H1 (cell line): ENCODE data around the gene MEF2B. TPM values are rescaled to one million over a fixed set of nuclear protein-coding genes. Genes with fewer than 3 reads are reported as not detected.

ENCODE experiments used
- CTCF ChIA-PET: fragments of 300-600 bp; sonication (Branson Sonifier 250); formaldehyde crosslinking; loops from one replicate; lab custom pipeline; 2021; ENCODE audit not compliant: partially characterized antibody; lab: Charles Lee
- POLR2A ChIA-PET: fragments of 300-600 bp; sonication (Branson Sonifier 250); formaldehyde crosslinking; loops from one replicate; lab custom pipeline; 2021; ENCODE audit warnings: inconsistent platforms; ENCODE audit not compliant: partially characterized antibody; lab: Charles Lee
- DNase-seq, 2 experiments: peaks; one replicate each; pipeline versions ENCODE4 v3.0.0 to v3.0.0-alpha.2; 2010 to 2022; ENCODE audit warnings: low spot score in 2 of 2, low read depth in 1 of 2, mixed read lengths in 1 of 2
- FAIRE-seq: peaks from 2 replicates; lab custom pipeline; 2011; peaks lifted over from hg19 to GRCh38; lab: Jason Lieb, UNC
- H2AFZ ChIP-seq: 2 replicates; pipeline ENCODE4 v1.8.1; 2012; ENCODE audit warnings: low read length, inconsistent platforms
- H2AK5ac ChIP-seq: 2 replicates; pipeline ENCODE4 v1.6.1; 2013; ENCODE audit warnings: low read depth, low read length
- H2BK120ac ChIP-seq: replicated peaks from 2 replicates; pipeline ENCODE3; 2013; ENCODE audit warnings: low read depth, low read length, inconsistent platforms
- H2BK12ac ChIP-seq: 2 replicates; pipeline ENCODE4 v1.6.1; 2013; ENCODE audit warnings: low read depth, low read length
- H2BK15ac ChIP-seq: 2 replicates; pipeline ENCODE4 v1.6.1; 2013; ENCODE audit warnings: low read length
- H2BK20ac ChIP-seq: 2 replicates; pipeline ENCODE4 v1.6.1; 2013; ENCODE audit warnings: low read length
- H2BK5ac ChIP-seq: 2 replicates; pipeline ENCODE4 v1.6.1; 2013; ENCODE audit warnings: low read depth, low read length
- H3K14ac ChIP-seq: 2 replicates; pipeline ENCODE4 v1.6.1; 2013; ENCODE audit warnings: inconsistent platforms; ENCODE audit not compliant: insufficient read length
- H3K18ac ChIP-seq: 2 replicates; pipeline ENCODE4 v1.6.1; 2013; ENCODE audit warnings: low read length; ENCODE audit errors: extremely low read depth
- H3K23ac ChIP-seq: 2 replicates; pipeline ENCODE4 v1.6.1; 2013; ENCODE audit warnings: inconsistent platforms; ENCODE audit not compliant: insufficient read length
- H3K23me2 ChIP-seq: 2 replicates; pipeline ENCODE4 v1.6.1; 2013; ENCODE audit warnings: low read depth, low read length
- H3K27ac ChIP-seq: 2 replicates; pipeline ENCODE4 v1.6.1; 2011; ENCODE audit warnings: low read depth, low read length, inconsistent platforms
- H3K27me3 ChIP-seq, 4 experiments: replicated peaks in 1 of 4; 1 replicate in 1 of 4; 2 replicates in 3 of 4; pipeline versions ENCODE4 v1.6.1 to v1.8.1; 2011 to 2013; ENCODE audit warnings: low read length in 3 of 4, mild to moderate bottlenecking in 3 of 4, inconsistent platforms in 2 of 4, mixed read lengths in 2 of 4, moderate library complexity in 1 of 4; ENCODE audit not compliant: control insufficient read depth in 3 of 4, insufficient read depth in 3 of 4; ENCODE audit errors: extremely low read depth in 1 of 4
- H3K36me3 ChIP-seq, 4 experiments: 2 replicates each; pipeline versions ENCODE4 v1.6.1 to v1.8.1; 2011 to 2013; ENCODE audit warnings: mild to moderate bottlenecking in 4 of 4, low read length in 3 of 4, moderate library complexity in 2 of 4, control low read depth in 1 of 4, inconsistent platforms in 1 of 4; ENCODE audit not compliant: insufficient read depth in 4 of 4, control insufficient read depth in 2 of 4
- H3K4ac ChIP-seq: replicated peaks from 2 replicates; pipeline ENCODE3; 2013; ENCODE audit warnings: low read length, low read depth, mixed read lengths, inconsistent platforms; ENCODE audit not compliant: insufficient read length
- H3K4me1 ChIP-seq, 4 experiments: replicated peaks in 1 of 4; 1 replicate in 1 of 4; 2 replicates in 3 of 4; pipeline versions ENCODE4 v1.6.1 to v1.8.1; 2011 to 2013; ENCODE audit warnings: low read length in 3 of 4, inconsistent platforms in 2 of 4, mixed read lengths in 1 of 4; ENCODE audit not compliant: insufficient read depth in 4 of 4, control insufficient read depth in 3 of 4
- H3K4me2 ChIP-seq, 2 experiments: 2 replicates each; pipeline versions ENCODE4 v1.6.1 to v1.8.1; 2011 to 2013; ENCODE audit warnings: low read depth in 2 of 2, low read length in 2 of 2, control low read depth in 1 of 2, inconsistent platforms in 1 of 2, mild to moderate bottlenecking in 1 of 2; ENCODE audit not compliant: insufficient read depth in 1 of 2
- H3K4me3 ChIP-seq, 4 experiments: fragments of 200-600, 300-600 bp in 1 of 4; sonication (generic), shearing (Covaris generic), sonication (Bioruptor Twin) in 1 of 4; 2 replicates each; pipeline versions ENCODE4 v1.5.1 to v1.8.1; 2011 to 2016; ENCODE audit warnings: low read length in 4 of 4, low read depth in 3 of 4, control low read depth in 2 of 4, inconsistent platforms in 2 of 4, mild to moderate bottlenecking in 2 of 4, mixed read lengths in 1 of 4, moderate library complexity in 1 of 4; ENCODE audit not compliant: insufficient read depth in 2 of 4; ENCODE audit errors: extremely low read depth in 1 of 4
- H3K56ac ChIP-seq: replicated peaks from 2 replicates; pipeline ENCODE3; 2013; ENCODE audit warnings: low read depth, mild to moderate bottlenecking, mixed read lengths, low read length, inconsistent platforms; ENCODE audit not compliant: insufficient read length
- H3K79me1 ChIP-seq: 2 replicates; pipeline ENCODE4 v1.6.1; 2013; ENCODE audit warnings: low read depth, low read length, control low read depth
- H3K79me2 ChIP-seq, 2 experiments: 2 replicates each; pipeline versions ENCODE4 v1.6.1 to v1.8.1; 2012 to 2013; ENCODE audit warnings: low read length in 2 of 2, mild to moderate bottlenecking in 2 of 2, inconsistent platforms in 1 of 2; ENCODE audit not compliant: insufficient read depth in 2 of 2, control insufficient read depth in 1 of 2
- H3K9ac ChIP-seq, 4 experiments: replicated peaks in 1 of 4; 1 replicate in 1 of 4; 2 replicates in 3 of 4; pipeline versions ENCODE4 v1.6.1 to v1.8.1; 2011 to 2013; ENCODE audit warnings: low read depth in 3 of 4, low read length in 3 of 4, control low read depth in 2 of 4, mild to moderate bottlenecking in 2 of 4, moderate library complexity in 2 of 4, inconsistent platforms in 1 of 4; ENCODE audit errors: extremely low read depth in 1 of 4
- H3K9me3 ChIP-seq, 2 experiments: 2 replicates each; pipeline versions ENCODE4 v1.6.1 to v1.8.1; 2012 to 2013; ENCODE audit warnings: mild to moderate bottlenecking in 2 of 2, moderate library complexity in 2 of 2, control low read depth in 1 of 2, inconsistent platforms in 1 of 2, low read depth in 1 of 2, low read length in 1 of 2, mixed read lengths in 1 of 2; ENCODE audit not compliant: insufficient read depth in 2 of 2
- H4K20me1 ChIP-seq, 2 experiments: replicated peaks in 1 of 2; 2 replicates each; pipeline versions ENCODE3 to v1.8.1; 2011 to 2013; ENCODE audit warnings: inconsistent platforms in 2 of 2, low read length in 2 of 2, mild to moderate bottlenecking in 1 of 2; ENCODE audit not compliant: insufficient read depth in 2 of 2, control insufficient read depth in 1 of 2
- H4K5ac ChIP-seq: 2 replicates; pipeline ENCODE4 v1.6.1; 2013; ENCODE audit warnings: low read length, low read depth, mixed read lengths, inconsistent platforms; ENCODE audit not compliant: insufficient read length
- H4K8ac ChIP-seq: 2 replicates; pipeline ENCODE4 v1.8.0; 2013; ENCODE audit warnings: mild to moderate bottlenecking, moderate library complexity, low read length, inconsistent platforms; ENCODE audit not compliant: insufficient read depth; ENCODE audit errors: extremely low read depth
- H4K91ac ChIP-seq: replicated peaks from 2 replicates; pipeline ENCODE3; 2013; ENCODE audit warnings: low read length, mixed read lengths, inconsistent platforms; ENCODE audit not compliant: insufficient read length
- CBX5 ChIP-seq: fragments of 300-800, 300-1000 bp; sonication (generic); IDR thresholded peaks from 2 replicates; pipeline ENCODE4 v1.7.1; 2016; ENCODE audit warnings: antibody characterized with exemption, low read length, low read depth
- CREB1 ChIP-seq: IDR thresholded peaks from 2 replicates; pipeline ENCODE4 v1.6.1; 2012; ENCODE audit warnings: inconsistent platforms
- HDAC6 ChIP-seq: IDR thresholded peaks from one replicate; pipeline ENCODE4 v1.7.1; 2012; ENCODE audit warnings: low read depth, mild to moderate bottlenecking, inconsistent platforms, low read length, moderate library complexity
- MAX ChIP-seq: IDR thresholded peaks from 2 replicates; pipeline ENCODE4 v1.6.1; 2012; ENCODE audit warnings: inconsistent platforms
- NANOG ChIP-seq: IDR thresholded peaks from 2 replicates; pipeline ENCODE4 v1.6.1; 2011; ENCODE audit warnings: low read length, low read depth, mild to moderate bottlenecking, inconsistent platforms; ENCODE audit not compliant: insufficient read depth, poor library complexity, severe bottlenecking
- POLR2AphosphoS5 ChIP-seq: IDR thresholded peaks from 2 replicates; pipeline ENCODE4 v1.6.1; 2011; ENCODE audit warnings: low read depth, low read length
- SUZ12 ChIP-seq: fragments of 200-600 bp; sonication (generic); IDR thresholded peaks from 2 replicates; pipeline ENCODE4 v1.6.1; 2012; ENCODE audit warnings: mild to moderate bottlenecking, inconsistent platforms, low read length, moderate library complexity, mixed read lengths
- WGBS, 2 experiments: shearing (Covaris generic) in 1 of 2; methylation state at CpG; one replicate each; pipeline versions ENCODE4 v1.1.6 to v1.1.7; 2013 to 2015; ENCODE audit warnings: low lambda C conversion rate in 2 of 2, mixed read lengths in 2 of 2, inconsistent platforms in 1 of 2, low coverage in 1 of 2, missing lambda C conversion rate in 1 of 2; ENCODE audit not compliant: insufficient replicate concordance in 2 of 2, insufficient coverage in 1 of 2, insufficient read length in 1 of 2; ENCODE audit errors: extremely low coverage in 1 of 2, missing lambda C conversion rate in 1 of 2; 5-methylcytosine and 5-hydroxymethylcytosine counted together
- polyA plus RNA-seq, 7 experiments: library from polyadenylated mRNA; depleted of rRNA in 3 of 7; stranded (reverse) in 5 of 7; unstranded in 2 of 7; fragments of >200 nt in 5 of 7; fragments of 200-250 nt in 2 of 7; gene quantifications; 1 replicate in 5 of 7; 2 replicates in 1 of 7; 4 replicates in 1 of 7; pipeline versions ENCODE4 v1.2.1 to v1.2.3, GENCODE V29; 2011 to 2013; ENCODE audit warnings: missing spikeins in 2 of 7, mixed read lengths in 2 of 7
- total RNA-seq: library from RNA; stranded (reverse); fragmentation: NEBNext Ultra II Directional; extraction: Animal tissue kit (Norgen Biotek cat#: 25700); gene quantifications from 2 replicates; pipeline ENCODE4 v1.2.1, GENCODE V29; 2021
- TF ChIP-seq, protein P1 (sequence below): IDR thresholded peaks from 2 replicates; pipeline ENCODE4 v1.6.1; 2012; ENCODE audit warnings: inconsistent platforms
- TF ChIP-seq, protein P2 (sequence below): IDR thresholded peaks from 2 replicates; pipeline ENCODE4 v1.6.1; 2012; ENCODE audit warnings: low read length, inconsistent platforms
- TF ChIP-seq, protein P3 (sequence below): IDR thresholded peaks from 2 replicates; pipeline ENCODE4 v1.6.1; 2011; ENCODE audit warnings: low read length, improper control_type of control experiment

The MEF2B gene
- total and polyA plus RNA-seq, 2 of the 8 experiments (the other 6 are each of a cell fraction or from before 2014, with no cell fraction given) = 2.8 to 3.7 TPM

GRCh38 chr19:19206938-19207337, 36.9 kb upstream of the MEF2B start:
- WGBS, 2 experiments = 68% methylated on average over 5 of the region's 5 CpGs; no CpG with 5 or more reads in 1 of the 2 experiments
- Histone ChIP-seq H2AK5ac (0 out of 2 replicates have a peak overlapping the region, but pooled peaks have one; percentile 13), H3K4ac (no peak overlapping the region), H3K4me1 (peaks cover 0 to 6% (median 2%) of the 10 kb centered on the region in 4 experiments; a peak in 3 of 7 replicates), H2BK120ac (no peak overlapping the region), H3K56ac (no peak overlapping the region), H4K91ac (no peak overlapping the region), H3K27ac (no peak overlapping the region), H2BK20ac (no peak overlapping the region), H3K4me2 (no peak overlapping the region), H3K18ac (no peak overlapping the region), H2AFZ (no peak overlapping the region), H4K8ac (no peak overlapping the region; the same call in 1 of the 2 replicates), H3K79me2 (no peaks in the 10 kb centered on the region), H4K5ac (no peak overlapping the region), H3K9me3 (no peaks in the 10 kb centered on the region), H3K23ac (no peak overlapping the region), H3K9ac (no peak overlapping the region), H3K23me2 (peaks cover 11% of the 10 kb centered on the region), H2BK12ac (no peak overlapping the region), H3K36me3 (0 out of 8 replicates have a peak, but pooled peaks cover 0 to under 1% (median 0%) of the 10 kb centered on the region in 4 experiments), H3K27me3 (peaks cover 3 to 50% (median 47%) of the 10 kb centered on the region in 4 experiments), H3K79me1 (no peaks in the 10 kb centered on the region; the same call in 1 of the 2 replicates), H2BK5ac (no peak overlapping the region), H4K20me1 (peaks cover 2 to 15% of the 10 kb centered on the region in 2 experiments), H3K4me3 (no peak overlapping the region), H3K14ac (no peak overlapping the region), H2BK15ac (no peak overlapping the region)
- ChIA-PET POLR2A (interaction anchor here (0.7 to 1.4 kb wide), 2 partner anchors 11 to 23 kb away, joined by 3 read pairs; no protein-coding TSS in a partner anchor), CTCF (no interaction called here)
- FAIRE-seq = no peak
- no peak for DNase-seq
- TF ChIP-seq SUZ12 = no peak
- TF ChIP-seq NANOG = no peak
- TF ChIP-seq, protein P1, sequence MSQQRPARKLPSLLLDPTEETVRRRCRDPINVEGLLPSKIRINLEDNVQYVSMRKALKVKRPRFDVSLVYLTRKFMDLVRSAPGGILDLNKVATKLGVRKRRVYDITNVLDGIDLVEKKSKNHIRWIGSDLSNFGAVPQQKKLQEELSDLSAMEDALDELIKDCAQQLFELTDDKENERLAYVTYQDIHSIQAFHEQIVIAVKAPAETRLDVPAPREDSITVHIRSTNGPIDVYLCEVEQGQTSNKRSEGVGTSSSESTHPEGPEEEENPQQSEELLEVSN = no peak
- TF ChIP-seq HDAC6 = no peak
- TF ChIP-seq, protein P2, sequence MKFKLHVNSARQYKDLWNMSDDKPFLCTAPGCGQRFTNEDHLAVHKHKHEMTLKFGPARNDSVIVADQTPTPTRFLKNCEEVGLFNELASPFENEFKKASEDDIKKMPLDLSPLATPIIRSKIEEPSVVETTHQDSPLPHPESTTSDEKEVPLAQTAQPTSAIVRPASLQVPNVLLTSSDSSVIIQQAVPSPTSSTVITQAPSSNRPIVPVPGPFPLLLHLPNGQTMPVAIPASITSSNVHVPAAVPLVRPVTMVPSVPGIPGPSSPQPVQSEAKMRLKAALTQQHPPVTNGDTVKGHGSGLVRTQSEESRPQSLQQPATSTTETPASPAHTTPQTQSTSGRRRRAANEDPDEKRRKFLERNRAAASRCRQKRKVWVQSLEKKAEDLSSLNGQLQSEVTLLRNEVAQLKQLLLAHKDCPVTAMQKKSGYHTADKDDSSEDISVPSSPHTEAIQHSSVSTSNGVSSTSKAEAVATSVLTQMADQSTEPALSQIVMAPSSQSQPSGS = no peak
- no peak for TF ChIP-seq CBX5
- no peak for TF ChIP-seq POLR2AphosphoS5
- TF ChIP-seq CREB1 = no peak
- TF ChIP-seq, protein P3, sequence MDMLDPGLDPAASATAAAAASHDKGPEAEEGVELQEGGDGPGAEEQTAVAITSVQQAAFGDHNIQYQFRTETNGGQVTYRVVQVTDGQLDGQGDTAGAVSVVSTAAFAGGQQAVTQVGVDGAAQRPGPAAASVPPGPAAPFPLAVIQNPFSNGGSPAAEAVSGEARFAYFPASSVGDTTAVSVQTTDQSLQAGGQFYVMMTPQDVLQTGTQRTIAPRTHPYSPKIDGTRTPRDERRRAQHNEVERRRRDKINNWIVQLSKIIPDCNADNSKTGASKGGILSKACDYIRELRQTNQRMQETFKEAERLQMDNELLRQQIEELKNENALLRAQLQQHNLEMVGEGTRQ = no peak
- TF ChIP-seq MAX = no peak
